ENCODE results near the gene NHLRC4. TPM values are rescaled to one million over a fixed set of nuclear protein-coding genes. Genes with fewer than 3 reads are reported as not detected.

NHLRC4 gene
- total and polyA plus RNA-seq, 7 experiments from 2014 or later = 1.6 to 5.8 (median 4.6) TPM

DNA sequence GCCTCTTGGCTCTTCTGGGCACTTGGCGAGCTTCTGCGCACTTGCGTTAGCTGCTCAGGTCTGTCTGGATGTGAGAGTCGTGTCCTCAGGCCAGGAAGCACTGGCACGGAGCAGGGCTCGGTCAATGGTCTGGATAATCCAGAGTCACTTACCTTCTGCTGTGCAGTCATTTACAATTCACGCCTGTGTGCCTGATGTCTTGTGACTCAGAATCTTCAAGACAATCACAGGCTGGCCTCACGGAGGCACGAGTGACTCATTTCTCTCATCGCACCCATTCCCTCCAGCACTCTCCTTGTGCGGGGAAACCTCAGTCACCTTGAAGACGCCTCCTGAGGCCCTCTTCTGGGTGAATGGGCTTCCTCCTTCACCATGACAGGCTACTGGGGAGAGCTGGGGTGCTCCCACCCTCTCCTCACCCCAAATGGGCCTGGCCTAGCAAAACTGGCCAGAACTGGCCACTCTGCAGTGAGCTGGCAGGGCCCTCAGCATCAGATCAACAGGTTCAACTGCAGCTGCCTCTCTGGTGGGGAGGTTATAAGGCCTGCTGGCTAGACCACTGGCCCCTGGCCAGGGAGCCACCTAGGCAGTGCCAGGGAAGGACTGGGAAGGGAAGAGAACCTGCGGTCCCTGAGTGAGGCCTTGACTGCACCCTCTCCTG lies 41.2 kb upstream of the NHLRC4 start:
- H3K4me1 ChIP-seq (ENCODE audit: control insufficient read depth in 2 of 2, insufficient read depth in 2 of 2, low read length in 2 of 2) = peaks cover 26 to 28% of the 10 kb centered on the region in 2 donors
- Mint-ChIP-seq H3K36me3 (peaks cover 0 to 2% (median 0%) of the 10 kb centered on the region in 5 donors), H3K27ac (peak overlapping the region in 6 of 9 donors; percentile 46 to 93 (median 88)), H3K4me3 (peak overlapping the region in 9 of 10 donors; percentile 32 to 86 (median 80)), H3K27me3 (no peaks in the 10 kb centered on the region), H3K9me3 (no peaks in the 10 kb centered on the region), H3K4me1 (peaks cover 21 to 38% (median 30%) of the 10 kb centered on the region in 7 donors)
- H3K36me3 ChIP-seq (ENCODE audit: control insufficient read depth in 2 of 3, insufficient read depth in 3 of 3, low read length in 3 of 3) = peaks cover 0 to 2% (median 0%) of the 10 kb centered on the region in 3 experiments
- no peaks in the 10 kb centered on the region for H3K9me3 ChIP-seq (ENCODE audit: control insufficient read depth in 2 of 3, low read length in 3 of 3)
- intact Hi-C loops (cut with micrococcal nuclease) = loop anchor here in 1 of 2 donors (5.0 kb wide), 4 partner anchors 123 to 827 kb away; partner anchors contain the start of genes DECR2, FAM234A, GNPTG and MRPL28
- ChIA-PET POLR2A (interaction anchor here (0.6 kb wide), 1 partner anchor 421 kb away, joined by 3 read pairs; no protein-coding TSS in a partner anchor), CTCF (interaction anchor here (0.6 kb wide), 2 partner anchors 13 to 217 kb away, joined by 3 to 4 read pairs; no protein-coding TSS in a partner anchor)
- DNase-seq (peak in 2 of 9 donors; percentile 26 to 74), ATAC-seq (no peak)
- H3K27me3 ChIP-seq (ENCODE audit: control insufficient read depth in 2 of 2, insufficient read depth in 2 of 2, low read length in 2 of 2) = no peaks in the 10 kb centered on the region
- H3K27ac ChIP-seq (ENCODE audit: low read depth, low read length) = peak overlapping the region; percentile 97
- H3K4me3 ChIP-seq (ENCODE audit: low read length) = no peak overlapping the region

DNA sequence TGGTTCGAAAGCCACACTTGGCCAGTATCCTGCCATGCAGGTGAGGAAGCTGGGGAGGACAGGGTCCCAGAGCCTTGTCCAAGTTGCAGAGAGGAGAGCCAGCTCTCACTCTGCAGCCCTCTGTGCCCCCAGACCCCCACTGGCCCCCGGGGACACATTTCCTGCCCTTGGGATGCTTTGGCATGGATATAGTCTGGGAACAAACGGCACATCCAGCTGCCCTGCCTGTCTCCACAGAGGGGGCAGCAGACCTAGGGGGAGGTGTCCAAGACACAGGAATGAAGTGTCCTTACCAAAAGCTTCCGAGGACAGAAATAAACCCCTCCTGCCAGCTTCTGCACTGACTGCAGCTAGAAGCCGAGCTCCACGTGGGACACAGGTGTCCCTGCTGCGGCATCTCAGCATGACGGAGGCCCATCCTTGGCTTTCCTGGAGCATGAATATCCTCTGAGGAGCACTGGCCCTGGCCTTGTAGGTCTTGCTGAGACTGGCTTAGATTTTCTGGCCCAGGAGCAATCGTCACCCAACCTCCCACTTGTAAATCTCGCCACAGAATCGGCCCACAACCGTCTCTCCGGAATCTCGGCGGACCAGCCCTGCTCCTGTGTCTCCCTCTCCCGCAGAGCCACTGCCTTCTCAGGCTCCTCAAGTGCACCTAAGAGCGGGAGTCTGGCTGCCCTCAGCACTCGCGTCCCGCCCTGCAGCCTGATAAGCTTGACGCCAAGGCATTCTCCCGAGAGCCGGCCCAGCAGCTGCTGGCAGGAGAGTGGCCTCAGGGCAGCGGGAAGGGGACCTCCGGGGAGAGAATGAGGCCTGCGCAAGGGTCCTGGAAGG lies 40.4 kb upstream of the NHLRC4 start:
- peak overlapping the region; percentile 68 to 91 (median 74) for H3K27ac Mint-ChIP-seq
- Histone ChIP-seq H3K4me3 (ENCODE audit: low read length) (peak overlapping the region; percentile 78), H3K9me3 (ENCODE audit: control insufficient read depth in 2 of 3, low read length in 3 of 3) (no peaks in the 10 kb centered on the region), H3K27me3 (ENCODE audit: control insufficient read depth in 2 of 2, insufficient read depth in 2 of 2, low read length in 2 of 2) (no peaks in the 10 kb centered on the region), H3K4me1 (ENCODE audit: control insufficient read depth in 2 of 2, insufficient read depth in 2 of 2, low read length in 2 of 2) (peaks cover 26 to 28% of the 10 kb centered on the region in 2 donors), H3K27ac (ENCODE audit: low read depth, low read length) (peak overlapping the region; percentile 97), H3K36me3 (ENCODE audit: control insufficient read depth in 2 of 3, insufficient read depth in 3 of 3, low read length in 3 of 3) (no peaks in the 10 kb centered on the region)
- H3K4me1 Mint-ChIP-seq = peaks cover 21 to 38% (median 30%) of the 10 kb centered on the region in 7 donors
- H3K9me3 Mint-ChIP-seq = no peaks in the 10 kb centered on the region
- ChIA-PET POLR2A (interaction anchor here (0.8 to 1.0 kb wide), 2 partner anchors 40 to 110 kb away, joined by 3 to 5 read pairs; partner anchors contain the start of genes METTL26 and NHLRC4), CTCF (interaction anchor here (1.0 kb wide), 1 partner anchor 98 kb away, joined by 4 read pairs; no protein-coding TSS in a partner anchor)
- intact Hi-C loops (cut with micrococcal nuclease) = loop anchor here (1.0 to 5.0 kb wide), 8 partner anchors 43 to 826 kb away; partner anchors contain the start of genes METTL26 (in 2 of the 2), RAB11FIP3 (in 2 of the 2), DECR2 (in 1 of the 2) and FAM234A (in 1 of the 2)
- DNase-seq (peak in 3 of 9 donors; percentile 17 to 29 (median 25)), ATAC-seq (no peak)
- H3K27me3 Mint-ChIP-seq = no peaks in the 10 kb centered on the region
- peaks cover 0 to 2% (median 0%) of the 10 kb centered on the region in 5 donors for H3K36me3 Mint-ChIP-seq
- H3K4me3 Mint-ChIP-seq = peak overlapping the region; percentile 69 to 86 (median 81)

DNA sequence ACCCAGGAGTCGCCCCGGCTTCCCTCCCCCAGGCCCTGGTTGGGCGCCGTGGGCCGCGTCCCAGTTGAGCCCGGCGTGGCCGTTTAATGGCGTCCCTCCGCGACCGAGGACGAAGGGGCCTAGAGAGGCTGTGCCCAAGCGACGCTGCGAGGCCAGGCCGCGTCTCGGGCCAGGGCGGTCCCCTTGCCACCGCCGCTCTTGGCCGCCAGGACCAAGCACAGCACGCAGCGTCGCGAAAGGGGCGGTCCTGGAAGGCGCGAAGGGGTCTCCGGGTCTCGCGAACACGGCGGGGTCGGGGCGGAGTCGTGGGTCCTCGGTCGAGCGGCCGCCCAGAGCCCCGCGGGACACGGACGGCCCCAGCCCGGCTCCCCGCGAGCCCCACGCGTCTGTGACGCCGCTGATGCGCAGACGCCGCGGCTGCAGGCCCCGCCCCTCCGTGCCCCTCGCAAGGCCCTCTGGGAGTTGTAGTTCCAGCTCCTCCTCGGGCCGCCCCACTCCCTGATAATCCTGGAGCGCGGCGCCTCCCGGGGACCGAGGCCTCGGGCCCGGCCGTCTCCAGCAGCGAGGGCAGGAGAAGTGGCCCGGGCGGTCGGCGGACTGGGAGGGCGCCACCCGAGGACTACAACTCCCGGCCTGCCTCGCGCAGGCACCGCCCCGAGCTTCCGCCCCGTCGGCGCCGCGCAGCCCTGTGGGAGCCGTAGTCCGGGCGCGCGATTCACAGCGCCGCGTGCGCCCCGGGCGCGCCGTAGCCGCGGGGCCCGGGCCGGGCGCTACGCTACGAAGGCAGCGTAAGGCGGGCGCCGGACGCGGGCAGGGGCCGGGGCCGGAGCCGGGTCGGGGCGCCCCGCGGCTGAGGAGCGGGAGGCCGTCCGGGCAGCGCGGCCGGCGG lies 39.5 kb upstream of the NHLRC4 start, which contains the start of gene CAPN15:
CAPN15 (plus strand) TSS at position 698 of the 889 bp plus-strand sequence. CDS start 19,127 bp downstream, outside the sequence.
- peak; percentile 79 to 93 (median 89) for DNase-seq
- Histone ChIP-seq H3K9me3 (ENCODE audit: control insufficient read depth in 2 of 3, low read length in 3 of 3) (no peaks in the 10 kb centered on the region), H3K4me1 (ENCODE audit: control insufficient read depth in 2 of 2, insufficient read depth in 2 of 2, low read length in 2 of 2) (peaks cover 26 to 28% of the 10 kb centered on the region in 2 donors), H3K36me3 (ENCODE audit: control insufficient read depth in 2 of 3, insufficient read depth in 3 of 3, low read length in 3 of 3) (no peaks in the 10 kb centered on the region), H3K4me3 (ENCODE audit: low read length) (peak within 1 kb of the TSS; percentile 78), H3K27me3 (ENCODE audit: control insufficient read depth in 2 of 2, insufficient read depth in 2 of 2, low read length in 2 of 2) (no peaks in the 10 kb centered on the region), H3K27ac (ENCODE audit: low read depth, low read length) (peak within 1 kb of the TSS; percentile 97)
- H3K9me3 Mint-ChIP-seq = no peaks in the 10 kb centered on the region
- peaks cover 0 to 2% (median 0%) of the 10 kb centered on the region in 5 donors for H3K36me3 Mint-ChIP-seq
- peak; percentile 91 for ATAC-seq
- ChIA-PET POLR2A (interaction anchor here (0.8 to 1.0 kb wide), 2 partner anchors 39 to 109 kb away, joined by 3 to 5 read pairs; partner anchors contain the start of genes METTL26 and NHLRC4), CTCF (interaction anchor here (1.0 kb wide), 1 partner anchor 99 kb away, joined by 4 read pairs; no protein-coding TSS in a partner anchor)
- no peaks in the 10 kb centered on the region for H3K27me3 Mint-ChIP-seq
- H3K4me3 Mint-ChIP-seq = peak within 1 kb of the TSS; percentile 83 to 93 (median 88)
- intact Hi-C loops (cut with micrococcal nuclease) = loop anchor here (1.0 to 5.0 kb wide), 8 partner anchors 42 to 825 kb away; partner anchors contain the start of genes METTL26 (in 2 of the 2), RAB11FIP3 (in 2 of the 2), DECR2 (in 1 of the 2) and FAM234A (in 1 of the 2)
- peak within 1 kb of the TSS; percentile 68 to 93 (median 83) for H3K27ac Mint-ChIP-seq
- H3K4me1 Mint-ChIP-seq = peaks cover 21 to 38% (median 30%) of the 10 kb centered on the region in 7 donors

DNA sequence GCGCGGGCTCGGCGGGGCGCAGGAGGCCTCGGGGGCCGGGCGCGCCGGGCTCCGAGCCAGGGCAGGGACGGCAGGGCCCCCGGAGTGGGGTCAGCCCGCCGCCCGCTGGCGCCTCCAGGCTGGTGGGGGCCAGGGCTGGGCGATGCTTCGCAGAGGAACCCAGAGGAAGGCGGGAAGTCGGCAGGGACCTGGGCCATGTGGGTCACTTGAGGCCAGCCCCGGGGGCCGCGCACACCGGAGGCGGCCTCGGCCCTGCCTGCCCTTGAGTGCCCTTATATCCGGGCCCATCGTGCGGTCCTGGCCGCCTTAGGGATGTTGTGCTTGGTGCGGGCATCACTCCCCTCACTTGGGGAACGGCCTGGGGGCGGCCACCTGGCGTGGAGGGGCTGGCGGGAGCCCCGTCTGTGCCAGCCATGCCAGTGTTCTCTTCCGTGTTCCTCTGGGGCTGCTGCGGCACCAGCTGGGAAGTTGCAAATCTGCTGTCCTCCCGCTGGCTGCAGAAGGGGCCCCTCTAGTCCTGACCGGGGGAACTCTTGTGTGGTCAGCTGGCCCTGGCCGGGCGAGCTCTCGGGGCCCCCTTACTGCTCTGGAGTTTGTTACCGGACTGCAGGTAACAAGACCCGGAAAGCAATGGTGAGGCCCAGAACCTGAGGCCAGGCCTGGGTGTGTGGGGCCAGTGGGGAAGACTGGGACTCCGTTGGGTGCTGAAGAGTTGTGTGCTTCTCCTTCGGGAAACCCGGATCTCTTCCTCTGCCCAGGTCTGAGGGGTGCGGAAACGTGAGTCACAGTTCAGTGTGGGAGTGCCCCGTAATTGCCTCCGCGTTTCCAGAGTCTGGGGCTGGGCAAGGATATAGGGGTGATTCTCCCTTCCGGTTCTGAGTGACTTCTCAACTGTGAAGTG lies 38.4 kb upstream of the NHLRC4 start:
- Histone ChIP-seq H3K27ac (ENCODE audit: low read depth, low read length) (peak overlapping the region; percentile 79), H3K36me3 (ENCODE audit: control insufficient read depth in 2 of 3, insufficient read depth in 3 of 3, low read length in 3 of 3) (no peaks in the 10 kb centered on the region), H3K9me3 (ENCODE audit: control insufficient read depth in 2 of 3, low read length in 3 of 3) (no peaks in the 10 kb centered on the region), H3K27me3 (ENCODE audit: control insufficient read depth in 2 of 2, insufficient read depth in 2 of 2, low read length in 2 of 2) (no peaks in the 10 kb centered on the region), H3K4me3 (ENCODE audit: low read length) (peak overlapping the region; percentile 69), H3K4me1 (ENCODE audit: control insufficient read depth in 2 of 2, insufficient read depth in 2 of 2, low read length in 2 of 2) (peaks cover 26 to 28% of the 10 kb centered on the region in 2 donors)
- peaks cover 21 to 33% (median 30%) of the 10 kb centered on the region in 7 donors for H3K4me1 Mint-ChIP-seq
- H3K27ac Mint-ChIP-seq = peak overlapping the region; percentile 46 to 93 (median 83)
- ChIA-PET CTCF (interaction anchor here (1.1 kb wide), 1 partner anchor 11 kb away, joined by 3 read pairs; no protein-coding TSS in a partner anchor), POLR2A (interaction anchor here (1.4 kb wide), 1 partner anchor 44 kb away, joined by 5 read pairs; no protein-coding TSS in a partner anchor)
- no peaks in the 10 kb centered on the region for H3K9me3 Mint-ChIP-seq
- H3K36me3 Mint-ChIP-seq = peaks cover 0 to 2% (median 0%) of the 10 kb centered on the region in 5 donors
- no peak for ATAC-seq
- peak overlapping the region; percentile 83 to 93 (median 88) for H3K4me3 Mint-ChIP-seq
- peak in 8 of 9 donors; percentile 14 to 65 (median 28) for DNase-seq
- intact Hi-C loops (cut with micrococcal nuclease) = loop anchor here (2.0 to 5.0 kb wide), 5 partner anchors 40 to 824 kb away; partner anchors contain the start of genes DECR2 (in 1 of the 2), FAM234A (in 1 of the 2), GNPTG (in 1 of the 2) and MRPL28 (in 1 of the 2)
- H3K27me3 Mint-ChIP-seq = no peaks in the 10 kb centered on the region

Data from naive thymus-derived CD4-positive, alpha-beta T cell (primary cell).